Astrocyte of the spinal cord (primary cell): Measurements from ENCODE around the gene OSBPL10.

Source experiments
- DNase-seq: peaks from one replicate; pipeline ENCODE4 v3.0.0; 2011; ENCODE audit warnings: low read depth, low spot score
- H3K4me3 ChIP-seq: 2 replicates; pipeline ENCODE4 v1.5.1; 2011; ENCODE audit warnings: low read depth, mild to moderate bottlenecking, low read length, moderate library complexity
- CTCF ChIP-seq: IDR thresholded peaks from 2 replicates; pipeline ENCODE4 v1.5.1; 2012; ENCODE audit warnings: low read depth, mild to moderate bottlenecking, low read length, inconsistent platforms
- in situ Hi-C: cut with HindIII; loops from 2 replicates; pipeline ENCODE4 v1.10.0; 2017; ENCODE audit warnings: low sequenced_read_pairs

The OSBPL10 gene

GRCh38 chr3:31735667-31736066 lies 245.4 kb downstream of the OSBPL10 start:
- no peak for DNase-seq
- no peak for TF ChIP-seq CTCF
- H3K4me3 ChIP-seq = no peak overlapping the region
- in situ Hi-C loops = no loop called here

GRCh38 chr3:31733234-31733667 lies 247.8 kb downstream of the OSBPL10 start:
- no peak for TF ChIP-seq CTCF
- in situ Hi-C loops = no loop called here
- DNase-seq = no peak
- no peak overlapping the region for H3K4me3 ChIP-seq

- in situ Hi-C loops = no loop called here
- no peak for DNase-seq
- no peak overlapping the region for H3K4me3 ChIP-seq
- no peak for TF ChIP-seq CTCF
Measured at GRCh38 chr3:31732548-31732947, 248.5 kb downstream of the OSBPL10 start.

- TF ChIP-seq CTCF = no peak
- DNase-seq = no peak
- in situ Hi-C loops = no loop called here
- no peak overlapping the region for H3K4me3 ChIP-seq
Measured at GRCh38 chr3:31729573-31729972, 251.5 kb downstream of the OSBPL10 start.

GRCh38 chr3:31729082-31729481 lies 252.0 kb downstream of the OSBPL10 start:
- H3K4me3 ChIP-seq = no peak overlapping the region
- in situ Hi-C loops = no loop called here
- no peak for DNase-seq
- TF ChIP-seq CTCF = no peak

- no peak overlapping the region for H3K4me3 ChIP-seq
- in situ Hi-C loops = no loop called here
- no peak for DNase-seq
- no peak for TF ChIP-seq CTCF
Measured at GRCh38 chr3:31728403-31728802, 252.7 kb downstream of the OSBPL10 start.

- in situ Hi-C loops = no loop called here
- H3K4me3 ChIP-seq = no peak overlapping the region
- no peak for TF ChIP-seq CTCF
- DNase-seq = no peak
Measured at GRCh38 chr3:31725976-31726375, 255.1 kb downstream of the OSBPL10 start.
